Astrocyte (in vitro differentiated cells and primary cell): ENCODE measurements around the gene CTNNA3. TPM values are rescaled to one million over a fixed set of nuclear protein-coding genes. Genes with fewer than 3 reads are reported as not detected.

Source experiments
- DNase-seq: peaks from one replicate; pipeline ENCODE4 v3.0.0-alpha.2; 2010; ENCODE audit warnings: low read depth
- FAIRE-seq: peaks from 2 replicates; lab custom pipeline; 2011; peaks lifted over from hg19 to GRCh38; lab: Jason Lieb, UNC
- H2AFZ ChIP-seq: 2 replicates; pipeline ENCODE4 v1.6.0; 2012; ENCODE audit warnings: low read depth, low read length, inconsistent platforms
- H3K27ac ChIP-seq: 2 replicates; pipeline ENCODE4 v1.5.1; 2011; ENCODE audit warnings: low read depth, low read length, inconsistent platforms
- H3K27me3 ChIP-seq: 2 replicates; pipeline ENCODE4 v1.6.0; 2011; ENCODE audit warnings: low read length, inconsistent platforms; ENCODE audit not compliant: insufficient read depth
- H3K36me3 ChIP-seq: 2 replicates; pipeline ENCODE4 v1.5.1; 2011; ENCODE audit warnings: low read length, inconsistent platforms; ENCODE audit not compliant: insufficient read depth
- H3K4me1 ChIP-seq: 2 replicates; pipeline ENCODE4 v1.5.1; 2011; ENCODE audit warnings: low read length, inconsistent platforms; ENCODE audit not compliant: insufficient read depth
- H3K4me2 ChIP-seq: 2 replicates; pipeline ENCODE4 v1.6.0; 2012; ENCODE audit warnings: low read length, inconsistent platforms
- H3K4me3 ChIP-seq: 2 replicates; pipeline ENCODE4 v1.5.1; 2011; ENCODE audit warnings: low read depth, mild to moderate bottlenecking, low read length, inconsistent platforms; ENCODE audit not compliant: insufficient read depth
- H3K79me2 ChIP-seq: 2 replicates; pipeline ENCODE4 v1.6.0; 2012; ENCODE audit warnings: mild to moderate bottlenecking, low read length, inconsistent platforms; ENCODE audit not compliant: insufficient read depth
- H3K9ac ChIP-seq: 2 replicates; pipeline ENCODE4 v1.6.0; 2012; ENCODE audit warnings: mild to moderate bottlenecking, low read length, inconsistent platforms
- H3K9me3 ChIP-seq: 2 replicates; pipeline ENCODE4 v1.5.1; 2012; ENCODE audit warnings: low read depth, mild to moderate bottlenecking, low read length, inconsistent platforms; ENCODE audit not compliant: insufficient read depth
- H4K20me1 ChIP-seq: 2 replicates; pipeline ENCODE4 v1.6.0; 2012; ENCODE audit warnings: low read length, inconsistent platforms; ENCODE audit not compliant: insufficient read depth
- H3K27ac Mint-ChIP-seq: one replicate; pipeline ENCODE4 v1.8.0; 2021; ENCODE audit warnings: mild to moderate bottlenecking, mixed read lengths; ENCODE audit not compliant: unreplicated experiment
- H3K27me3 Mint-ChIP-seq: one replicate; pipeline ENCODE4 v1.8.0; 2021; ENCODE audit warnings: low read depth, mixed read lengths; ENCODE audit not compliant: unreplicated experiment
- H3K36me3 Mint-ChIP-seq: one replicate; pipeline ENCODE4 v1.8.0; 2021; ENCODE audit warnings: low read depth, mixed read lengths; ENCODE audit not compliant: unreplicated experiment
- H3K4me1 Mint-ChIP-seq: one replicate; pipeline ENCODE4 v1.8.0; 2021; ENCODE audit warnings: low read depth, mixed read lengths; ENCODE audit not compliant: unreplicated experiment
- H3K4me3 Mint-ChIP-seq: one replicate; pipeline ENCODE4 v1.8.0; 2021; ENCODE audit warnings: mild to moderate bottlenecking, moderate library complexity, mixed read lengths; ENCODE audit not compliant: unreplicated experiment
- H3K9me3 Mint-ChIP-seq: one replicate; pipeline ENCODE4 v1.8.0; 2021; ENCODE audit warnings: mild to moderate bottlenecking, mixed read lengths; ENCODE audit not compliant: unreplicated experiment
- EZH2 ChIP-seq: IDR thresholded peaks from 2 replicates; pipeline ENCODE4 v1.6.1; 2012; ENCODE audit warnings: mild to moderate bottlenecking, low read length, inconsistent platforms; ENCODE audit not compliant: insufficient read depth
- total RNA-seq: library from RNA; stranded (reverse); gene quantifications from 2 replicates; pipeline ENCODE4 v1.2.1, GENCODE V29; 2021
- TF ChIP-seq, protein P1 (sequence below): IDR thresholded peaks from 2 replicates; pipeline ENCODE4 v1.5.1; 2011; ENCODE audit warnings: low read depth, mild to moderate bottlenecking, inconsistent platforms, low read length, moderate library complexity; ENCODE audit not compliant: insufficient read depth

The CTNNA3 gene
- total RNA-seq, 1 donor from 2014 or later = 0.73 TPM

GRCh38 chr10:66281327-66281726 is 1414.7 kb downstream of the CTNNA3 start:
- no peaks in the 10 kb centered on the region for H4K20me1 ChIP-seq
- H3K4me2 ChIP-seq = no peak overlapping the region
- H3K36me3 ChIP-seq = no peaks in the 10 kb centered on the region
- Mint-ChIP-seq H3K9me3 (no peaks in the 10 kb centered on the region), H3K4me3 (no peak overlapping the region), H3K27ac (no peak overlapping the region), H3K27me3 (no peaks in the 10 kb centered on the region), H3K36me3 (no peaks in the 10 kb centered on the region), H3K4me1 (no peaks in the 10 kb centered on the region)
- H3K27me3 ChIP-seq = no peaks in the 10 kb centered on the region
- FAIRE-seq = no peak
- TF ChIP-seq, protein P1, sequence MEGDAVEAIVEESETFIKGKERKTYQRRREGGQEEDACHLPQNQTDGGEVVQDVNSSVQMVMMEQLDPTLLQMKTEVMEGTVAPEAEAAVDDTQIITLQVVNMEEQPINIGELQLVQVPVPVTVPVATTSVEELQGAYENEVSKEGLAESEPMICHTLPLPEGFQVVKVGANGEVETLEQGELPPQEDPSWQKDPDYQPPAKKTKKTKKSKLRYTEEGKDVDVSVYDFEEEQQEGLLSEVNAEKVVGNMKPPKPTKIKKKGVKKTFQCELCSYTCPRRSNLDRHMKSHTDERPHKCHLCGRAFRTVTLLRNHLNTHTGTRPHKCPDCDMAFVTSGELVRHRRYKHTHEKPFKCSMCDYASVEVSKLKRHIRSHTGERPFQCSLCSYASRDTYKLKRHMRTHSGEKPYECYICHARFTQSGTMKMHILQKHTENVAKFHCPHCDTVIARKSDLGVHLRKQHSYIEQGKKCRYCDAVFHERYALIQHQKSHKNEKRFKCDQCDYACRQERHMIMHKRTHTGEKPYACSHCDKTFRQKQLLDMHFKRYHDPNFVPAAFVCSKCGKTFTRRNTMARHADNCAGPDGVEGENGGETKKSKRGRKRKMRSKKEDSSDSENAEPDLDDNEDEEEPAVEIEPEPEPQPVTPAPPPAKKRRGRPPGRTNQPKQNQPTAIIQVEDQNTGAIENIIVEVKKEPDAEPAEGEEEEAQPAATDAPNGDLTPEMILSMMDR = no peak
- no peak for TF ChIP-seq EZH2
- no peak overlapping the region for H3K4me3 ChIP-seq
- no peak overlapping the region for H2AFZ ChIP-seq
- no peak overlapping the region for H3K9ac ChIP-seq
- no peak overlapping the region for H3K27ac ChIP-seq
- no peaks in the 10 kb centered on the region for H3K9me3 ChIP-seq
- DNase-seq = no peak
- no peaks in the 10 kb centered on the region for H3K4me1 ChIP-seq
- no peaks in the 10 kb centered on the region for H3K79me2 ChIP-seq

DNA sequence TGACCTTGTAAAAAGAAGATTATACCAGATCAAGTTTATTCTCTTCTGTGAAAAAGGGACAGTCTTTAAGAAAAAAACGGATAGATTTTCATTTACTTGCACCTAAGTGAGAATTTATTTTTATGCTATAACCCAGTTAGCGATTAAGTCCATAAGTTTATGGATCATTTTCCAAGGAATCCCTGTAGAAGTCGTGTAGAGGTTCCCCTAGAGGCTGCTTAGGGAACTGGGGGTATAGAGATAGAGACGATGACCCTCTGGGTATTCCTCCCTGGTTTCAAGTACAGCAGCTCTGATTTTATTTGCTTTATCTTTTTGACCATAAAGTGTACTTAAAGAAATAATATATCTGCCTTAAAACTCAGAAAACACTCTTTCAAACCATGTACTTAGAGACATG is 1418.5 kb downstream of the CTNNA3 start:
- no peaks in the 10 kb centered on the region for H3K27me3 Mint-ChIP-seq
- no peak for TF ChIP-seq EZH2
- TF ChIP-seq, protein P1 = peak; percentile 4
- H3K79me2 ChIP-seq = no peaks in the 10 kb centered on the region

GRCh38 chr10:66273966-66274519 is 1422.0 kb downstream of the CTNNA3 start:
- no peak overlapping the region for H3K27ac Mint-ChIP-seq

More for the DNA sequence above, 1418.5 kb downstream of the CTNNA3 start:
- H3K36me3 ChIP-seq = no peaks in the 10 kb centered on the region
- H3K9me3 Mint-ChIP-seq = no peaks in the 10 kb centered on the region
- H3K9me3 ChIP-seq = no peaks in the 10 kb centered on the region
- H3K4me2 ChIP-seq = no peak overlapping the region
- H3K9ac ChIP-seq = no peak overlapping the region
- H3K4me1 Mint-ChIP-seq = no peaks in the 10 kb centered on the region
- no peak overlapping the region for H3K4me3 Mint-ChIP-seq
- DNase-seq = no peak
- no peaks in the 10 kb centered on the region for H3K36me3 Mint-ChIP-seq
- H2AFZ ChIP-seq = no peak overlapping the region
- no peak overlapping the region for H3K4me3 ChIP-seq
- no peaks in the 10 kb centered on the region for H3K4me1 ChIP-seq
- no peak overlapping the region for H3K27ac ChIP-seq
- H4K20me1 ChIP-seq = no peaks in the 10 kb centered on the region
- FAIRE-seq = no peak
- H3K27ac Mint-ChIP-seq = no peak overlapping the region
- no peaks in the 10 kb centered on the region for H3K27me3 ChIP-seq

More at GRCh38 chr10:66273966-66274519, 1422.0 kb downstream of the CTNNA3 start:
- no peak overlapping the region for H3K4me2 ChIP-seq
- no peak overlapping the region for H2AFZ ChIP-seq
- H3K36me3 ChIP-seq = no peaks in the 10 kb centered on the region
- no peaks in the 10 kb centered on the region for H4K20me1 ChIP-seq
- H3K9me3 Mint-ChIP-seq = no peaks in the 10 kb centered on the region
- H3K4me3 ChIP-seq = no peak overlapping the region
- H3K4me1 Mint-ChIP-seq = no peaks in the 10 kb centered on the region
- FAIRE-seq (no peak), DNase-seq (no peak)
- TF ChIP-seq, protein P1 = no peak
- no peak for TF ChIP-seq EZH2
- no peak overlapping the region for H3K27ac ChIP-seq
- no peaks in the 10 kb centered on the region for H3K27me3 ChIP-seq
- H3K9me3 ChIP-seq = no peaks in the 10 kb centered on the region
- no peak overlapping the region for H3K4me3 Mint-ChIP-seq
- no peaks in the 10 kb centered on the region for H3K4me1 ChIP-seq
- no peaks in the 10 kb centered on the region for H3K27me3 Mint-ChIP-seq
- H3K79me2 ChIP-seq = no peaks in the 10 kb centered on the region
- H3K9ac ChIP-seq = no peak overlapping the region
- H3K36me3 Mint-ChIP-seq = no peaks in the 10 kb centered on the region
